OCI-LY7 (cell line): ENCODE data around the gene ADAT2. TPM values are rescaled to one million over a fixed set of nuclear protein-coding genes. Genes with fewer than 3 reads are reported as not detected.
A peak's percentile ranks its signal among the peaks of the same experiment; 100 is the strongest.
"Not testable (repeated sequence)": the region's sequence is repeated elsewhere in the genome, so short reads cannot be mapped to it uniquely, and the experiment has no call there.

Experiments used
- BruUV-seq: library from RNA; stranded (reverse); fragments of 400-500 nt; replicated peaks from 2 replicates; lab custom pipeline; 2021; lab: Mats Ljungman, UMichigan
- CTCF ChIA-PET: fragments of 300-600 bp; sonication (Branson Sonifier 250); formaldehyde crosslinking; loops from one replicate; lab custom pipeline; 2022; ENCODE audit warnings: antibody characterized with exemption; ENCODE audit not compliant: unreplicated experiment; lab: Charles Lee
- POLR2A ChIA-PET: fragments of 300-600 bp; sonication (Branson Sonifier 250); formaldehyde crosslinking; loops from one replicate; lab custom pipeline; 2022; ENCODE audit warnings: antibody characterized with exemption; lab: Charles Lee
- DNase-seq: peaks from one replicate; pipeline ENCODE4 v3.0.0-alpha.2; 2015; ENCODE audit warnings: low spot score
- H2AFZ ChIP-seq: fragments of 200-600 bp; sonication (generic), shearing (Covaris generic); 2 replicates; pipeline ENCODE4 v1.6.1; 2014; ENCODE audit warnings: mild to moderate bottlenecking, antibody characterized with exemption, low read length, moderate library complexity
- H3K27ac ChIP-seq: fragments of 200-600 bp; sonication (generic); 2 replicates; pipeline ENCODE4 v1.5.1; 2014; ENCODE audit warnings: mixed run types, low read depth, mild to moderate bottlenecking, moderate library complexity, low read length, inconsistent platforms; ENCODE audit not compliant: poor library complexity, severe bottlenecking
- H3K36me3 ChIP-seq: fragments of 200-600 bp; sonication (generic); 2 replicates; pipeline ENCODE4 v1.6.1; 2014; ENCODE audit warnings: mild to moderate bottlenecking, antibody characterized with exemption, low read length, moderate library complexity, mixed read lengths; ENCODE audit not compliant: insufficient read depth
- H3K4me1 ChIP-seq: fragments of 200-600 bp; sonication (generic); 2 replicates; pipeline ENCODE4 v1.5.1; 2014; ENCODE audit warnings: mild to moderate bottlenecking, low read length; ENCODE audit not compliant: insufficient read depth, poor library complexity, severe bottlenecking
- H3K4me2 ChIP-seq: fragments of 200-600 bp; sonication (generic); 2 replicates; pipeline ENCODE4 v1.6.1; 2014; ENCODE audit warnings: mild to moderate bottlenecking, low read length
- H3K4me3 ChIP-seq: fragments of 200-600 bp; sonication (generic); 2 replicates; pipeline ENCODE4 v1.5.1; 2014; ENCODE audit warnings: mild to moderate bottlenecking, low read depth, low read length; ENCODE audit not compliant: poor library complexity, severe bottlenecking
- H3K79me2 ChIP-seq: fragments of 200-600 bp; sonication (generic); 2 replicates; pipeline ENCODE4 v1.6.1; 2016; ENCODE audit warnings: low read depth, mild to moderate bottlenecking, low read length, moderate library complexity, mixed read lengths; ENCODE audit not compliant: insufficient read depth
- H3K9me2 ChIP-seq: fragments of 200-600 bp; sonication (generic); 2 replicates; pipeline ENCODE4 v1.6.1; 2016; ENCODE audit warnings: mild to moderate bottlenecking, low read length, mixed read lengths; ENCODE audit not compliant: insufficient read depth
- H3K9me3 ChIP-seq: fragments of 200-600 bp; sonication (generic); 2 replicates; pipeline ENCODE4 v1.6.1; 2014; ENCODE audit warnings: mild to moderate bottlenecking, mixed run types, low read length, mixed read lengths
- H4K20me1 ChIP-seq: fragments of 200-600 bp; sonication (generic); 2 replicates; pipeline ENCODE4 v1.6.1; 2014; ENCODE audit warnings: mild to moderate bottlenecking, antibody characterized with exemption, low read length, moderate library complexity, mixed read lengths; ENCODE audit not compliant: insufficient read depth
- CTCF ChIP-seq: fragments of 200-600 bp; sonication (generic); conservative IDR thresholded peaks from 2 replicates; pipeline ENCODE4 v1.5.1; 2014; ENCODE audit warnings: mild to moderate bottlenecking, antibody characterized with exemption, low read length, moderate library complexity, mixed read lengths
- EZH2phosphoT487 ChIP-seq: fragments of 200-600 bp; sonication (generic); IDR thresholded peaks from 2 replicates; pipeline ENCODE4 v1.6.1; 2018; ENCODE audit warnings: low read depth, borderline replicate concordance, mild to moderate bottlenecking, mixed run types, antibody characterized with exemption, low read length, moderate library complexity, mixed read lengths
- intact Hi-C: fragments of 100-400 bp; cut with micrococcal nuclease; formaldehyde crosslinking; loops from one replicate; pipeline ENCODE4 v1.10.0; 2022; ENCODE audit not compliant: unreplicated experiment
- total RNA-seq, 2 experiments: library from RNA; depleted of rRNA in 1 of 2; stranded (reverse); fragments of >200 nt in 1 of 2; shearing (Covaris generic) in 1 of 2; gene quantifications; 2 replicates each; pipeline ENCODE4 v1.2.3, GENCODE V29; 2014 to 2022

ADAT2 gene
- total RNA-seq, 2 experiments from 2014 or later = 21.7 to 23.0 TPM

DNA sequence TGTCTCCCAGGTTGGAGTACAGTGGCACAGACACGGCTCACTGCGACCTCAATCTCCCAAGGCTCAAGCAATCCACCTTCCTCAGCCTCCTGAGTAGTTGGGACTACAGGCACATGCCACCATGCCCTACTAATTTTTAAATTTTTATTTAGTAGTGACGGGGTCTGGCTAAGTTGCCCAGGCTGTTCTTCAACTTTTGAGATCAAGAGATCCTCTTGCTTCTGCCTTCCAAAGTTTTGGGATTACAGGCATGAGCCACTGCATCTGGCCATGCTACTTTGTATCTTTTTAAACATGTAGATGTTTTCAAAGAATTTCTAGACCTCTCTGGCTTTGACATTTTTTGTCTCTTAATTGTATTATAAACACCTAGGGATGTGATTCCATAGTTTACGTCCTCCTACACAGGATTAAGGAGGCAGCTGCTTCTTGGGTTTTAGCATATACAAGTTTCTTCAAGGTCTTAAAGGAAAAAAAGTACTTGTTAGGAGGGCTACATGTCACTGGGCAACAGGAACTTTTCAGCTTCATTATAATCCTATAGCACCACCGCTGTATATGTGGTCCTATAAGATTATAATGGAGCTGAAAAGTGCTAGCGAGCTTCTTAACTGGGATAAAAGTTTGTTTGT is 1.3 kb downstream of the ADAT2 start:
- peak overlapping the region; percentile 89 for H3K4me2 ChIP-seq
- peaks cover 14% of the 10 kb centered on the region for H3K36me3 ChIP-seq
- no peak overlapping the region for H3K27ac ChIP-seq
- BruUV-seq = no TSS peak
- CTCF ChIA-PET = no interaction called here
- H3K4me3 ChIP-seq = peak overlapping the region; percentile 94
- no peaks in the 10 kb centered on the region for H4K20me1 ChIP-seq
- TF ChIP-seq EZH2phosphoT487 (no peak), CTCF (no peak)
- intact Hi-C loops = no loop called here
- no peak for DNase-seq
- POLR2A ChIA-PET = interaction anchor here (0.6 to 2.0 kb wide), 6 partner anchors 11 to 394 kb away, joined by 3 to 9 read pairs (median 5); partner anchors contain the start of gene LTV1
- H3K9me3 ChIP-seq = no peaks in the 10 kb centered on the region
- peaks cover 75% of the 10 kb centered on the region for H3K79me2 ChIP-seq
- H2AFZ ChIP-seq = peak overlapping the region; percentile 97
- H3K9me2 ChIP-seq = no peaks in the 10 kb centered on the region
- peaks cover 36% of the 10 kb centered on the region for H3K4me1 ChIP-seq

DNA sequence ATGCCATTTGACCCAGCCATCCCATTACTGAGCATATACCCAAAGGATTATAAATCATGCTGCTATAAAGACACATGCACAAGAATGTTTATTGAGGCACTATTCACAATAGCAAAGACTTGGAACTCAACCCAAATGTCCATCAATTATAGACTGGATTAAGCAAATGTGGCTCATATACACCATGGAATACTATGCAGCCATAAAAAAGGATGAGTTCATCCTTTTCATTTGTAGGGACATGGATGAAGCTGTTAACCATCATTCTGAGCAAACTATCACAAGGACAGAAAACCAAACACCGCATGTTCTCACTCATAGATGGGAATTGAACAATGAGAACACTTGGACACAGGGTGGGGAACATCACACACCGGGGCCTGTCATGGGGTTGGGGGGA is 2.6 kb downstream of the ADAT2 start:
- H3K4me3 ChIP-seq, intact Hi-C loops, BruUV-seq, H3K27ac ChIP-seq, DNase-seq, H4K20me1 ChIP-seq, POLR2A ChIA-PET, H3K4me2 ChIP-seq, H3K9me2 ChIP-seq, H2AFZ ChIP-seq, H3K9me3 ChIP-seq, CTCF ChIA-PET: not testable (repeated sequence)
- H3K4me1 ChIP-seq = peaks cover 28% of the 10 kb centered on the region
- H3K79me2 ChIP-seq = peaks cover 68% of the 10 kb centered on the region
- H3K36me3 ChIP-seq = peaks cover 23% of the 10 kb centered on the region

DNA sequence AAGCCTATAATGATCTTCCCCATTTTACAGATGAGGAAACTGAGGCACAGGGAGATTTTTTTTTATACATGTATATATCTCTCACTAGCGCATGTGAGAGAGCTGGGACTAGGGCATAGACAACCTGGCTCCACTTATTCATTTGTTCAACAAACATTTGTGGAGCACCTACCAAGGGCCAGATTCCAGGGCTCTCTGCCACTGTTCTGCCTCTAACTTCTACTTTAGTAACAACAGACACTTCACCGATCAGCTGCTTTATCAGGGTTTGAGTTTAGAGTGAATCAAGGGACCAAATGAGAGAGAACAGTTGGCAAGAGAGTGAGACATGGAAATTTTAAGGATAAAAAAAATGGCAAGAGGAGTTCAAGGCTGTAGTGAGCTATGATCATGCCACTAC is 7.4 kb downstream of the ADAT2 start:
- intact Hi-C loops = no loop called here
- BruUV-seq = no TSS peak
- H3K9me3 ChIP-seq = peaks cover 9% of the 10 kb centered on the region; the same call in 1 of the 2 replicates
- POLR2A ChIA-PET = interaction anchor here (0.6 to 1.1 kb wide), 3 partner anchors 11 to 1279 kb away, joined by 3 to 8 read pairs (median 3); no protein-coding TSS in a partner anchor
- peaks cover 3% of the 10 kb centered on the region for H4K20me1 ChIP-seq
- CTCF ChIA-PET = interaction anchor here (0.6 kb wide), 1 partner anchor 392 kb away, joined by 3 read pairs; no protein-coding TSS in a partner anchor
- peaks cover 66% of the 10 kb centered on the region for H3K36me3 ChIP-seq
- TF ChIP-seq EZH2phosphoT487 (no peak), CTCF (no peak)
- H3K4me1 ChIP-seq = no peaks in the 10 kb centered on the region
- H3K4me3 ChIP-seq = no peak overlapping the region
- peaks cover 38% of the 10 kb centered on the region; the same call in 1 of the 2 replicates for H3K79me2 ChIP-seq
- H3K9me2 ChIP-seq = no peaks in the 10 kb centered on the region
- no peak overlapping the region for H2AFZ ChIP-seq
- DNase-seq = no peak
- H3K27ac ChIP-seq = no peak overlapping the region
- H3K4me2 ChIP-seq = no peak overlapping the region
